Kidney capillary endothelial cell (primary cell): Measurements from ENCODE around the gene MYO16.
"Not testable (repeated sequence)": the region's sequence is repeated elsewhere in the genome, so short reads cannot be mapped to it uniquely, and the experiment has no call there.

Experiments
- DNase-seq: peaks from one replicate; pipeline ENCODE4 v3.0.0-alpha.2; 2018; ENCODE audit warnings: low spot score

Gene MYO16

GRCh38 chr13:108742701-108743451 is 113.5 kb downstream of the MYO16 start:
- DNase-seq = no peak

DNA sequence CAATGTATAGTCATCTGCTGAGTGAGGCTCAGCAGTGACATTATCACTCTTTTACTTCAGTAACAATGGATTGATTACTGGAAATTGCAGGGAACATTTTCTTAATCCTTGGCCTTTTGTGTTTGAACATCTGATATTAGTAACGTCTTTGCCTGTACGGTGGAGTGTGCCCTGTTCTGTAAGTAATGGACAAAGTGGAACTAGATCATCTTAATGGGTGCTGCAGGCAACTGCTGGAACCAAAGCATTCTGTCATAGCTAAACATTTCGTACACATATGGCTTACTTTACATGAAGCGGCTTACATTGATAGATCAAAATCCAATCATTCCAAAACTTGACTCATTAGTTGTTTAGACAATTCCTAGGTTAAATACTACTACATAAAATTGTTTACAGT is 114.1 kb downstream of the MYO16 start:
- DNase-seq = no peak

GRCh38 chr13:108747843-108748242 is 118.4 kb downstream of the MYO16 start:
- DNase-seq = no peak

- no peak for DNase-seq
These were observed 122.9 kb downstream of the MYO16 start for GRCh38 chr13:108752276-108752675.

GRCh38 chr13:108755083-108755482 is 125.7 kb downstream of the MYO16 start:
- no peak for DNase-seq

GRCh38 chr13:108760129-108760528 is 130.7 kb downstream of the MYO16 start:
- DNase-seq = no peak

GRCh38 chr13:108760541-108760940 is 131.1 kb downstream of the MYO16 start:
- DNase-seq = no peak

DNA sequence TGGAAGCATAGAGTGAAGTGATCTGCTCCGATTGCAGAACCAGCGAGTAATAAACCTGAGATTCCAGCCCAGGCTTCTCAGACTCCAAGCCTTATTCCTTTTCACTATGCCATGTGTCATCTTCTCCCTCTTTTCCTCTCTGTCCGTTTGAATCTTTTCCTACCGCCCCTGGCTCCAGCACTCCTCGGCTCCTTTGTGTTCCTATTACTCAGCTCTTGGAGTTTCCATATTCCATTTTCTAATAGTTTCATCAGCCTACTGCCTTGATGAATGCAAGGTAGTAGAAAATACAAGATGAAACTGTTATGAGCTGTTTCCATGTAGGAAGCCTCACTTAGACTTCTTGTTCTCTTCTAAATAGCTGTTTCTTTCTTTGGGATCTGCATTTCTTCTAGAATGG is 138.6 kb downstream of the MYO16 start:
- DNase-seq = no peak

- no peak for DNase-seq
These were observed 140.0 kb downstream of the MYO16 start for GRCh38 chr13:108769213-108770070.

DNA sequence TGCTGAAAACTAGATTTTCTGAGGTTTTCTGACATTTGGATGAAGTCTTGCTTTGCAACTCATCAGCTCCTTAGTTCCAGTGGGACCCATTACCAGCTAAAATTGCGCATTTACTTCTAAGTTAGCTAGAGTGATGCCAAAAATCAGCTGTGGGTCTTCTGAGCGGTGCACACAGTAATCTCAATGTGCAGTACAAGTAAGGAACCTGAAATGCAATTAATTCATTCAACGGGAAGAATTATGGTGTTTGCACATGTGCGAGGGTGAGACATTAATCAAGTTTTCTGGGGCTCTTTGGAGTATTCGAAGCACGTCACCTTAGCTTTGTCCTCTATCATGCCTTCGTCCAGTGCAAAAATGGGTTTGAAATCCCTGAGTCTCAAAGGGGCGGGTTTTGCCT is 146.2 kb downstream of the MYO16 start:
- DNase-seq = no peak

DNA sequence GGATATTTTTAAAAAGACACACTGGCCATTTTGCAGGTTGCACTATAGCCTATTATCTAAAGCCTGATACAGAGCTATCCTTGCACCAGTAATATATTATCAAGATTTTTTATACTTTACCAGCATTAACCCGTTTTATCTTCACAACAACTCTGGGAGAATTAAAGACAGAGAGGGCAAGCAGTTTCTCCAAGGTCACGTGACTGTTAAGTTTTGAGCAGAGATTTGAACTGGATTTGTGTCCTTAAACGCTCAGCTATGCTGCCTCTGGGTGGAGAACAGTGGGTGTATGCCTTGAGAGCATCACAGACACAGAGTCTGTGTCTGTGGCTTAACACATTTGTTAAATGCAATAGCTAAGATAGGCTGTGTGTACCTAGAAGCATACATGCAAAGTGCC is 147.2 kb downstream of the MYO16 start:
- no peak for DNase-seq

GRCh38 chr13:108777421-108778420 is 148.3 kb downstream of the MYO16 start:
- no peak for DNase-seq

DNA sequence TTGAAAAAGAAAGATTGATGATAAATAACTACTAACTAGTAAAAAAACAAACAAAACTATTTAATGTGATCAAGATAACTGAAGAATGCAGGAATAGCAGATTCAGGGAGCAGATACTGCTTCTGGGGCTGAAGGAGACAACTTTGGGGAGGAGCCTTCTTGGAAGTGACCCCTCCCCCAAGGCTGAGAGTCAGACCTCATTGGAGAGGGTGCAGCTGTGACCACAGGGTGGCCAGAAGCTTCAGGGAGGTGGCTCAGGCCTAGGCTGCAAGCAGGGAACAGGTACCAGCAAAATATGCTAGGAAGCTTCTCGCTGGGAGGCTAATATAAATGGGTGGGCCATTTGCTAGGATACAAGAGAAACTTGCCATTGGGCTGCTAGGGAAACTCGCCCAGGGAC is 149.9 kb downstream of the MYO16 start:
- no peak for DNase-seq

GRCh38 chr13:108780706-108781105 is 151.3 kb downstream of the MYO16 start:
- DNase-seq = no peak

DNA sequence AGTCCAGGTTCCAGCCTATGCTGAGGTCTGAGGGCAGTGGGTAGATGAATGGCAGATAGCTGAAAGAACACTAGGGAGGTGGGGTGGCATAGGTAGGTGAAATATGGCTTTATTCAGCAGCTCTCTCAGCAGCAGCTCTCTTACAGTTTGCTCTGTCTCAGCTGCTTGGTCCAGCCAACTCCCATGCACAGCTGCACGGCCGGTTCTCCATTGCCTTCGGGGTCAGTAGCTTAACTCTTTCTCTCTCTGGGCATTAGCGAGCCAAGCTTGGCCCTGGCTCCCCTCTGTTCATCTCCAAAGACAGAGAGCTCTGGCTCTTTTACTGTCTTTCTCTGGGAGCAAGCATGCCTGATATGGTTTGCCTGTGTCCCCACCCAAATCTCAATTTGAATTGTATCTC is 151.9 kb downstream of the MYO16 start:
- DNase-seq = no peak

DNA sequence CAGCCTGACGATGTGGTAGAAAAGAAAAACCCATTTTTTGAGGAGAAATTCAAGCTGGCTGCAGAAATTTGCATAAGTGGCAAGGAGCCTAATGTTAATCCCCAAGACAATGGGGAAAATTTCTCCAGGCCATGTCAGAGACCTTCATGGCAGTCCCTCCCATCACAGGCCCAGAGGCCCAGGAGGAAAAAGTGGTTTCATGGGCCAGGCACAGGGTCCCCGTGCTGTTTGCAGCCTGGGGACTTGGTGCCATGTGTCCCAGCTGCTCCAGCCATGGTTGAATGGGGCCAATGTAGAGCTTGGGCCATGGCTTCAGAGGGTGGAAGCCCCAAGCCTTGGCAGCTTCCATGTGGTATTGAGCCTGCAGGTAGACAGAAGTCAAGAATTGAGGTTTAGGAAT is 153.1 kb downstream of the MYO16 start:
- not testable (repeated sequence) for DNase-seq

DNA sequence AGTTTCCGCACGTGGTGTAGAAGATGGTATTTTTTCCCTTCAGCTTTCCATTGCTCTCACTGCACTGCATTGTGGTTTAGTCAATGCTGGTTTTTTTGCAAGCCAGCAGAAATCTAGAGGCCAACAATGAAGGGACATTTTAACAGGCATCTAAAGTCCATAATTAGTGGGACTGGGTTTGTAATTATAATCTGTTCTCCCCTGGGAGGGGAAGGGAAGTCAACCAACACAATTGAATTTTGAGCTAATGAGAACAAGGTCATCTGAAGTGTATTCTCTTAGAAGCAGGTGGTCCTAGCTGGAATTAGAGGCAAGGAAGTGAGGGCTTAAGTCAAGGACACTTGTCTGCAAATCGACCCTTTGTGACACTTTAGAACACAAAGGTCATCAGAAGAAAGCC is 156.4 kb downstream of the MYO16 start:
- DNase-seq = no peak

- DNase-seq = no peak
These were observed 157.2 kb downstream of the MYO16 start for GRCh38 chr13:108786456-108787200.

DNA sequence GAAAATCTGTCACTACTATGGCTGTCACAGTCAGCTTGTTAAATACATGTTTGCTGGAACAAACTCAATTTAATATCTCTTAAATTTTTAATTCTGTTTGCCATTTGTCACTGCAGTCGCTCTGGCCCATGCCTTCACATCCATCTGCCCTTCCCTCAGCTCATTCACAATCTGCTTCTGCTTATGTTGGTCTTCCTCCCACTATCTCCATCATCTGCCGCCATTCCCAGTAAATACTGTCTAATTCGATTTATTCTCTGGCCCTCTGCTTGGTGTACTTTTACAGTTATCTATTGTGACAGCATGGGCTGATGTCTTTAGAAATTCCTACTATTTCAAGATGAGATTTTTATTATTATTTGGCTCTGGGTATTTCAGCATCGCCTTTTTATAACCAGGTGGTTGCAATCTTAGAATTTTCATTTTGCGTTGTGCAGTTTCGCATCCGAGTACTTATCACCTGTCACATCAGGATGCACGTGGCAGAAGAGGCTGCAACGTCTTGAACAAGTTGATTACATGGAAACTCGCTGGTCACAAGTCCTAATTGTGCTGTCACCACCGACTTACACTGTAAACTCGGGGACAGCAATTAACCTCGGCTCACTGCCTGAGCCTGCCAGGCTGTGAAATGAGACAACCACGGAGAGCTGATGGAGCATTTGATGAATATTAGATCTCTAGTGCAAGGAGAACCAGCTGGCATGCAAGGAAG is 158.4 kb downstream of the MYO16 start:
- DNase-seq = no peak

DNA sequence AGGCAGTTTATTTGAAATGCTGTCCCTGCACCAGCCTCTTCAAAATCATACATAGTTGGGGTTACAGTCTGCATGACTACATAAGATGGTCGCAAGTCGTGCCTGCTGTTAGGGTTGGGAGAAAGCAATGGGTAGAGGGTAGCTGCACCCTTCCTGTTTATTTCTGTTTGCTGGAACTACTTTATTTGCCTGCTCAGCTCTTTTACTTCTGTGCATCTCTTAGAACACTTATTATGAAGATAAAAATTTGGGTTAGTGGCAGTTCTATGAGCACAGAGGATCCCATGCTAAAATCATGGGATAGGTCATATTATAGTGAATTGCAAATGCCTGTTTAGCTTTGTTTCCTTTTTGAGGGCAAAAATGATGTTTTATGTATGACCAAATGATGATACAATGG is 160.1 kb downstream of the MYO16 start:
- no peak for DNase-seq

DNA sequence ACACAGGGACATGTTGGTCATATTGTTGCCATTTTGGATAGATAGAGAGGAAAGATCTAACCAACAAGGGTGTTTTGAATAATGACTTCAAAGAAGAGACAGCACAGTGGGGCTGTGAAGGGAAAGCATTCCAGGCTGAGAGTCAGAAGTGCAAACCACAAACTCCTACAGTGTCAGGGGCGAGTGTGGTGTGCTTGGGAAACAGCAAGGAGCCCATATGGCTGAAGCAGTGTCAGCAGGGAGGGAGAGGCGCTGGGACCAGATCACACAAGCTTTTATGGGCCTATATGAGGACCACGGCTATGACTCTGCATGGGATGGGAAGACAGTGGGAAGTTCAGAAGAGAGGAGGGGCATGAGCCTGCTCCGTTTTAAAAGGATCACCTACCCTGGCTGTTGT is 166.4 kb downstream of the MYO16 start:
- no peak for DNase-seq
